ES-I3 (cell line): ENCODE measurements around the gene TAF10.

Source experiments
- H3K36me3 ChIP-seq: 2 replicates; pipeline ENCODE4 v1.6.1; 2013; ENCODE audit warnings: mild to moderate bottlenecking, low read length, control low read depth, moderate library complexity; ENCODE audit not compliant: insufficient read depth
- H3K4me1 ChIP-seq: 2 replicates; pipeline ENCODE4 v1.6.1; 2013; ENCODE audit warnings: mild to moderate bottlenecking, control low read depth, low read length; ENCODE audit not compliant: insufficient read depth
- H3K9ac ChIP-seq: 2 replicates; pipeline ENCODE4 v1.6.1; 2013; ENCODE audit warnings: low read depth, mild to moderate bottlenecking, low read length, moderate library complexity
- H3K9me3 ChIP-seq: 2 replicates; pipeline ENCODE4 v1.6.1; 2013; ENCODE audit warnings: mild to moderate bottlenecking, low read length, moderate library complexity; ENCODE audit not compliant: control insufficient read depth, insufficient read depth

TAF10 gene

DNA sequence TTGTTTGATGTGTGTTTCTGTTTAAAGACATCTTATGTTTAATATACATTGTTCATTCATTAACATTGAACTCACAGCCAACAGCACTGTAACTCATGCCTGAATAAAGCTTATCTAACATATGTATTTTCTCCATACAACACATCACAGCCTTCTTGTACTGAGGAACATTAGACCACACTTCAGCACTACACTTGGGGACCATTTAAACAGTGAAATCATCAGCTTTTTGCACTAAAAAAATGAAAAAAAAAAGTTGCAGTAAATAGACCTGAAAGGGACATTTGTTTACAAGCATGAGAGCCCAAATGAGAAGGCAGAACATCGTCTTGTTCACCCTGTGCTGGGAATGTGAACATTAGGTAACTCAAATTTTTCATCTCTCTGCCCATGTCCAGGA, 22.5 kb upstream of the TAF10 start:
- Histone ChIP-seq H3K9me3 (no peaks in the 10 kb centered on the region), H3K4me1 (peaks cover 7% of the 10 kb centered on the region; the same call in 1 of the 2 replicates), H3K36me3 (no peaks in the 10 kb centered on the region), H3K9ac (no peak overlapping the region)

DNA sequence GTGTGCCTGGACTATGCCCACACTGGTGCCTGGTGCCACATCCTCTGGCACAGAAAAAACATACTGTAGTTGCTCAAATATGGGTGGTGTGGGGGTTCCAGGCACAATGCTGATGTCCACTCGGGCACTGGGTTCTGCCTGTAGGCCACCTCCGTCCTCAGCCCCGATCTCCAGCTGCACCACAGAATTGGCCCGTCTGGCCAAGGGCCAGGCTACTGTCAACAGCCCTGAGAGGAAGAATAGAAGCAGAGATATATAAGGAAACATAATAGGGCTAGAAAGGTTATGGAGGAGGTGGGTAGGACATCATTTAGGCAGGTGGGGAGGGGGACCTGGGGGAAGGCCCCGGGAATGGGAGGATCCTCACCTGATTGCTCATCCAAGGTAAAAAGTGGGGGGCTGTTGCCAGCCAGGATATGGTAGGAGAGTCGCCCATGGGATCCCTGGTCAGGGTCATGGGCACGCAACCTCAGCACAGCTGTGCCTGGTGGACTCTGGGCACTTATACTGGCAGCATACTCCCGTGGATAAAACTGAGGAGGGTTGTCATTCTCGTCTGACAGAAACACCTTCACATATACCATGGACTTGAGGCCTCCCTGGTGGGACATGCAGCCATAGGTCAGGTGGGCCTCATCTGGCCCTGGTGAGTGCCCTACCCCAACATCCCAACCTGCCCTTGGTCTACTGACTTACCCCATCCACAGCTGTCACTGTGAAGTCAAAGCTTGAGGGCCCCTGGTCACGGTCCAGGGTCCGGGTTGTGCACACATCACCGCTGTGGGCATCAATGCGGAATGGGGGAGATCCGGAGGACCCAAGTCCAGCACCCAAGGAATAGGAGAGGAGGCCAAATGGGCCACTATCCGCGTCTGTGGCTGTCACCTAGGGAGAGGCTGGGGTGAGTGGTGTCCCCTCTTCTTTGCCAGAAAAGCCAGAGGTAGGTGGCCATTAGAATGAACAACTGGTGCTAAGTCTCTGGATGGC, 21.7 kb upstream of the TAF10 start:
- Histone ChIP-seq H3K9ac (no peak overlapping the region), H3K9me3 (no peaks in the 10 kb centered on the region), H3K36me3 (no peaks in the 10 kb centered on the region), H3K4me1 (peaks cover 7% of the 10 kb centered on the region; the same call in 1 of the 2 replicates)

DNA sequence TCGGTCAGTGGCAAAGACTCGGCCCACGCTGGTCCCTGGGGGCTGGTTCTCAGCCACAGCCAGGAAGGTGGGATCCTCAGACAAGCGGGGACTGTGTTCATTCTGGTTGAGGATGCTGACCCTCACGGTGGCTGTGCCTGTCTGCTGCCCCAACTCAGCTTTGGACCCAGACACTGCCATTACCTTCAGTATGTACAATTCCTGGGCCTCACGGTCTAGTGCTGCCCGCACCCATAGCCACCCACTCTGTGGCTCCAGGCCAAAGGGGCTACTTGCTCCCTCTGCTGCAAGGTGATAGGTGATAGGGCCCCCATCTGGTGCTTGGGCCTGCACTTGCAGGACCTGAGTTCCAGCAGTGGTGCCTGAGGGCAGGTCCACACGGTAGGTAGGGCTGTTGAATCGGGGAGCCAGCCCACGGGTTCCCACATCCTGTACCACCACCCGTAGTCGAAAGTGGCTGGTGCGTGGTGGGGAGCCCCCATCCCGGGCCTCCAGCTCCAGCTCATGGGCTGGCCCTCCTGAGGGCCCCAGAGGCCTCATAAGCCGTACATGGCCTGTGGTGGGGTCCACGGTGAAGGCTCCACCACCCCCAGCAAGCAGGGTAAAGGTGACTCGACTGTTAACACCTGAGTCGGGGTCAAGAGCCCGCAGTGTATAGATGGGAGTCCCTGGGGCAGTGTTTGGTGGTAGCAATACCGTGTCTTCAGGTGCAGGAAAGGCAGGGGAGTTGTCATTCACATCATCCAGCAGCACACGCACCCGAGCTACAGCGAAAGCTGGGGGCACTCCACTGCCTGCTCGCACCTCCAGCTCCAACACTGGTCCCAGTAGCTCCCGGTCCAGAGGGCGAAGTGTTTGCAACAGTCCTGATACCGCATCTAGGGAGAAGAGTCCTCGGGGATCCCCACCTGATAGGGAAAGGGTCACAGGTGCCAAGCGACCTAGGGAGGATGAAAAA, 20.4 kb upstream of the TAF10 start:
- H3K4me1 ChIP-seq, result peaks cover 7% of the 10 kb centered on the region; the same call in 1 of the 2 replicates
- H3K36me3 ChIP-seq, result no peaks in the 10 kb centered on the region
- H3K9me3 ChIP-seq, result no peaks in the 10 kb centered on the region
- no peak overlapping the region for H3K9ac ChIP-seq

DNA sequence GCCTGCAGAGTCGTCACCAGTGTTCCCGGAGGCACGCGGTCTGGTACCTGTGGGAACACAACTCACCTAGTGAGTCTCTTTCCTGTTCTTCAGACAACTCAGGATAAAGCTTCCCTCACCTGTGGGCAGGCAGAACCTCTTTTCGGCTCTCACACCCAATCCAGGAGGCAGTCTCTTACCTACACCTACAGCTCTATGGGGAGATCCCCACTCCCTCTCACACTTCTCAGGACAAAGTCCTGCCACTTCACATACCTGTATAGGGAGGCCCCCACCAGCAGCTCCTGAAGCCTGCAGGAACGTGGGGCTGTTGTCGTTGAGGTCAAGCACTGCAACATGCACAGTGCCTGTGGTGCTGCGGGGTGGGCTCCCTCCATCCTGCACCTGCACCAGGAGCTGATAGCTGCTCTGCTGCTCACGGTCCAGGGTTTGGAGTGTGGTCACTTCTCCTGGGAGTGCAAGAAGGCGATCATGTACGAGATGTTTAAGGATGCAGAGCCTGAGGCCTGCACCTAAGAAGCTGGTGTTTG, 19.4 kb upstream of the TAF10 start:
- H3K9me3 ChIP-seq, result no peaks in the 10 kb centered on the region
- H3K9ac ChIP-seq, result no peak overlapping the region
- peaks cover 7% of the 10 kb centered on the region; the same call in 1 of the 2 replicates for H3K4me1 ChIP-seq
- no peaks in the 10 kb centered on the region for H3K36me3 ChIP-seq

DNA sequence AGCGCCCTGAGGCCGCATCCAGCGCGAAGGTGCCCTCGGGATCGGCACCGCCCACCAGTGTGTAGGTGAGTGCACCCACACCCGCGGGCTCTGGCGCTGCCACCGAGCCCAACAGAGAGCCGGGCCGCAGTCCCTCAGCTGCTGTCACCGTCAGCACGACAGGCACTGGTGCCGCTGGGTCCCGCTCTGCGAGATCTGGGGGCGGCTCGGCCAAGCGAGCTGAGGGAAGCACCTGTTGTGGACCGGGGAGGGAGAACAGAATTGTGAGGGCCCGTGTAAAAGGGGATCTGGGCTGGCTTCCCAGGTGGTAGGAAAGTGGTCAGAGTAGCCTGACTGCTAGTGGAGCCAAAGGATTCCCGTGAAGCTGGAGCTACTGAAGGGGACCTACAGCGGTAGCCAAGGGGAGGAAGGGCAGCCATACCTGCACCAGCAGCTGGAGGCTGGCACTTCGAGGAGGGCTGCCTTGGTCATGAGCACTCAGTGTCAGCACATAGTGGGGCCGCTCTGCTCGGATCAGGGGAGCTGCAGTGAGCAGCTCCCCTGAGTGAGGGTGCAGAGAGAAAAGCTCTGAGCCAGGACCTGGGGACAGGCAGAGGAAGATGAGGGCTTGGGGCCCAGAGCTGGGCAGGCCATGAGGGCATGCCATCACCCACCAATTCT, 18.7 kb upstream of the TAF10 start:
- no peaks in the 10 kb centered on the region for H3K9me3 ChIP-seq
- peaks cover 5% of the 10 kb centered on the region; the same call in 1 of the 2 replicates for H3K4me1 ChIP-seq
- H3K9ac ChIP-seq, result peak overlapping the region; percentile 49; the same call in 1 of the 2 replicates
- no peaks in the 10 kb centered on the region for H3K36me3 ChIP-seq

DNA sequence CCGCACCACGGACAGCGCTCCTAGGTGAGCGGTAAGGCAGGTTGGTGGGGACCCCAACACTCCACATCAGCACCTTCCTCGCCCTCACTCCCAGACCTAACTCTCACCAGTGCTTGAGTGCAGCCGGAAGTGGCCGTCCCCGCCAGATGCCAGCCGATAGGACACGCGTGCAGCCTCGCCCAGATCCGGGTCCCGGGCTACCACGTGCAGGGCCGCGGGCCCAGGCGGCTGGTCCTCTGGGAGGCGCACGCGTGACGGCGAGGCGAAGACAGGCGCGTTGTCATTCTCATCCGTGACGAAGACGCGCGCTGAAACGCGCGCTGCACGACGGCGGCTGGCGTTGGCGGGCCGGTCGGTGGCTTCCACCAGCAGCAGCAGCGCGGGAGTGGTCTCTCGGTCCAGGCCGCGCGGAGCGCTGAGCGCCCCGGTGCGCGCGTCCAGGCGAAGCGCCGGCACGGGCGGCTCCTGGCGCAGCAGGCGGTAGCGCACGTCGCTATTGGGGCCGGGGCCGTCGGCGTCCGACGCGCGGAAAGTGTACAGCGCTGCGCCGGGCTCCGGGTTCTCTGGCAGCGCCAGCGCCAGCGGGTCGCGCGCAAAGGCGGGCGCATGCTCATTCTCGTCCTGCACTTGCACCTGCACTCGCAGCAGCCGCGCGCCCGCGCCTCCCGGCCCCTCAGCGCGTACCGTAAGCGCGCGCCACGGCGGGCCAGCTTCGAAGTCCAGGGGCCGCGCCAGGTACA, 18.0 kb upstream of the TAF10 start:
- no peaks in the 10 kb centered on the region for H3K9me3 ChIP-seq
- no peaks in the 10 kb centered on the region for H3K36me3 ChIP-seq
- H3K4me1 ChIP-seq, result no peaks in the 10 kb centered on the region
- peak overlapping the region; percentile 49 for H3K9ac ChIP-seq

DNA sequence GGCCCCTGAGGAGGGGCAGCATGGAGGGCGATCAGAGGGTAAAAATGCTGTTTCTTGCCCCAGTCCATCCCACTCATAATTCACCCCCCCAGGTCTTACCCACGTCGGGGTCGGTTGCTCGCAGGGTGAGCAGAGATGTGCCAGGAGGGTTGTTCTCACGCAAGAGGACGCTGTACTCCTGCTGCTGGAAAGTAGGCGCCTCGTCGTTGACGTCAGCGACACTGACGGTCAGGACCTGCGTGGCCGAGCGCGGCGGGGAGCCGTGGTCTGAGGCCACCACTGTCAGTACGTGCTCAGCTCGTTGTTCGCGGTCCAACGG, 17.5 kb upstream of the TAF10 start:
- H3K4me1 ChIP-seq, result no peaks in the 10 kb centered on the region
- no peaks in the 10 kb centered on the region for H3K9me3 ChIP-seq
- H3K36me3 ChIP-seq, result no peaks in the 10 kb centered on the region
- H3K9ac ChIP-seq, result peak overlapping the region; percentile 49; the same call in 1 of the 2 replicates

DNA sequence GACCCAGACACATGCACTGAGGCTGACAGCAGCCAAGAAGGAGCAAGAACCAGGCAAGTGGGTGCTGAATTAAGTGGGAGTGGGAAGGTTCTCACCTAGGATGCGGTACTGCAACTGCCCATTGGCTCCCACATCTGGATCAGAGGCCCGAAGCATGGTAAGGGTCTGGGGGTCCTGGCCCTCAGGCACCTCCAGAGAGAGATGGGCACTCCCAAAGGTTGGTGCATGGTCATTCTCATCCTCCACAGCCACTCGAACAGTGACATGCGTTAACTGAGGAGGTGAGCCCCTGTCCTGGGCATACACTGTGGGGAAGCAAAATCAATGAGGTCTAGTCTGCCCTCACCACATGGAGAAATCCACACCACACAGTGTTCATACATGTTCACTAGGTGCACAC, 16.5 kb upstream of the TAF10 start:
- H3K9me3 ChIP-seq, result no peaks in the 10 kb centered on the region
- no peaks in the 10 kb centered on the region for H3K36me3 ChIP-seq
- H3K4me1 ChIP-seq, result no peaks in the 10 kb centered on the region
- H3K9ac ChIP-seq, result no peak overlapping the region

DNA sequence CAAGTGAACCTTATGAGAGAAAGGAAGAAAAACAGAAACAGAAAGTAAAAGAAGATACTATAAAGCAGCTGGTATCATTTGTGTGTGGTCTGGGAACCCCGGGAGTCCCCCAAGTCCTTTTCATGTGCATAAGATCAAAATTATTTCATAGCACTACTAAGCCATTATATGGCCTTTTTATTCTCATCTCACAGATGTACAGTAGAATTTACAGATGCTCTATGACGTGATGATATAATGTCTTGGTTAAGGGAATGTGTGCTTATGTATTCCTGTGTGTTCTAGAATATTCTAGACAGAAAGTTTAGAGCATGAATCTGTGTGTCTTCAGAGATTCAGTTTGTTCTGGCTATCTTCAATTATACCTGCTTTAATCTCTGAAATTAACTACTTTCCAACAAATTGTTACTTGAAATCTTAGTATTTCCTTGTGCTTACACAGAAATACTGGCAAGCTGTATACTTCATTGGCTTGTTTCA, 15.8 kb upstream of the TAF10 start:
- Histone ChIP-seq H3K36me3 (no peaks in the 10 kb centered on the region), H3K4me1 (no peaks in the 10 kb centered on the region), H3K9ac (no peak overlapping the region), H3K9me3 (no peaks in the 10 kb centered on the region)

DNA sequence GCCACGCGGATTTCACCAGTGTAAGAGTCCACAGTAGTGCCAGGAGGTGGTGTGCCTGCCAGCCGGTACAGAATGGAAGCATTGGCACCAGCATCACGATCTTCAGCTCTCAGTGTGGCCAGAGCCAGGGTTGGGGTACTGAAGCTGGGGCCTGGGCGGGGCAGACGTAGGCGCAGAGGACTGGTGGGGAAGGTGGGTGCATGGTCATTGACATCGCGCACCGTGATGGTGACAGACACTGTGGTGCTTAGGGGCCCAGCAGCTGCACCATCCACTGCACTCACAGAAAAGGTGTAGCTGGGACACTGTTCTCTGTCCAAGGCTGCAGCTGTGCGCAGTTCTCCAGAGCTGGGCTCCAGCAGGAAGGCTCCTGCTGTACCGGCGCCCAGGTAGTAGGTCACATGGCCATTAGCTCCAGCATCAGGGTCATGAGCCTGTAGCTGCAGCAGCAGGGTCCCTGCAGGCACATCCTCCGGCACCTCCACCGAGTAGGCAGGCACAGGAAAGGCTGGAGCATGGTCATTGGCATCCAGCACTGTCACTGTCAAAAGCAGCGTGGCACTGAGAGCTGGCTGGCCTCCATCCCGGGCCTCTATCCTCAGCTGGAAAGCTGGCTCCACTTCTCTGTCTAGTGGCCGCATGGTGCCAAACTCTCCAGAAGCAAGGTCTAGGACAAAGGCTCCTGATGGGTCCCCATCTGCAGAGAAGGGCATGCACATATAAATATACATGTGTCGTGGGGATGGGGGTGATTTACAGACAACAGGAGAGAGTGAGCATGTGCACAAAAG, 15.2 kb upstream of the TAF10 start:
- Histone ChIP-seq H3K9ac (no peak overlapping the region), H3K4me1 (no peaks in the 10 kb centered on the region), H3K9me3 (no peaks in the 10 kb centered on the region), H3K36me3 (no peaks in the 10 kb centered on the region)

DNA sequence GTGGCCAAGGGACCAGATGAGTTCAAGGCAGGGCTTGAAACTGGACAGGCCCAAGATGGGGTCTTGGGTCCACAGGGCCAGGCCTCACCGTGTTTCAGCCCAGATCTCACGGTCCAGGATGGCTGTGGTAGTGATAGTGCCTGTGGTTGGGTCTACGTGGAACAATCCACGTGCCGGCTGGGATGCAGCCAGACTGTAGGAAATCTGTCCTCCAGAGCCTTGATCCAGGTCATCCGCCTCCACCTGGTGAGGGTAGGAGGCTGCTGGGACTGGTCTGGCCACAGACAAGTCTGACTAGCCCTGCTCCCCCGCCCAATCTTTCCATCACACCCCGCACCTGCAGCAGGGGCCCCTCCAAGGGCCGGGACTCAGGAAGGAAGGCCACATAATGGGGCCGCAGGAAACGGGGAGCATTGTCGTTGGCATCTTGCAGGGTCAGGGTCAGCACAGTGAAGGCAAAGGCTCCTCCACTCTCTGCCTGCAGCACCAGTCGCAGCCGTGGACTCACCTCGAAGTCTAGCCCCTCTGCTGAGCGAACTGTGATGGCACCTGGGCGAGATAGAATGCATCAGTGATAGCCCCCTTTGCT, 13.9 kb upstream of the TAF10 start:
- H3K36me3 ChIP-seq, result no peaks in the 10 kb centered on the region

DNA sequence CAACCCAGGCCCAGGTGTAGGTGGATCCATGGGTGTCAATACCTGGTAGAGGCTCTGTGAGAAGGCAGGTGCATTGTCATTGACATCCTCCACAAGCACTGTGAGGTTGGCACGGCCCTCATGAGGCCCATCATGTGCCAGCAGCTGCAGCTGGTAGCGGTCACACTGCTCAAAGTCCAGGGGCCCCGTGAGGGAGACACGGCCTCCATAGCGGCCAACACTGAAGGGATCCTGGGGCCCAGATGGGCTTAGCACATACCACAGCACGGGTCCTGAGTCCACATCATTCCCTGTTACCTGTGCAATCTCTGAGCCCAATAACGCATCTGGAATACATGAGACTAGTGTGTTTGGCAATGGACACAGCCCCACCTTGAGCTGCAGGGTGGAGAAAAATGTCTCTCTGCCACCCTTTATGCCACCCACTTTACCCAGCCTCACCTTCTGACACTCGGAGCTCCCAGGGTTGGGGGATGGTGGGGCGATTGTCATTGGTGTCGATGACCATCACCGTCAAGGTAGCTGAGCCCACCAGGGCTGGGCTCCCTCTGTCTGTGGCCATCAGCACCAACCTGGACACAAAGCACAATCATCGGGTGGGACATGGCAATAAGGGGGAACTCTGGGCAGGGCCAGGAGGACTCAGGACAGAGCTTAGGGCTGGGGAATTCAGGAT, 13.3 kb upstream of the TAF10 start:
- no peaks in the 10 kb centered on the region for H3K4me1 ChIP-seq
- no peak overlapping the region for H3K9ac ChIP-seq
- H3K36me3 ChIP-seq, result no peaks in the 10 kb centered on the region
- H3K9me3 ChIP-seq, result no peaks in the 10 kb centered on the region

More for the DNA sequence above, 13.9 kb upstream of the TAF10 start:
- no peaks in the 10 kb centered on the region for H3K4me1 ChIP-seq
- H3K9ac ChIP-seq, result no peak overlapping the region
- H3K9me3 ChIP-seq, result no peaks in the 10 kb centered on the region
